Stimulated activated CD4-positive, alpha-beta T cell treated with anti-CD3 and anti-CD28 coated beads, TNF-alpha, amount 100 ng/mL, for 4 hours (primary cell): ENCODE data around the gene TMEM59L.
"Not testable (repeated sequence)": the region's sequence is repeated elsewhere in the genome, so short reads cannot be mapped to it uniquely, and the experiment has no call there.

Experiments used
- DNase-seq, 3 experiments: peaks; one replicate each; pipeline ENCODE4 v3.0.0-alpha.2; 2020; ENCODE audit warnings: low read depth in 3 of 3

The TMEM59L gene

GRCh38 chr19:18594096-18594823, 18.4 kb upstream of the TMEM59L start:
- peak; percentile 53 to 70 (median 69) for DNase-seq

GRCh38 chr19:18594824-18595373, 17.8 kb upstream of the TMEM59L start:
- DNase-seq: no peak

GRCh38 chr19:18595475-18595874, 17.2 kb upstream of the TMEM59L start:
- DNase-seq: no peak

GRCh38 chr19:18596752-18597157, 15.9 kb upstream of the TMEM59L start:
- DNase-seq: no peak

- no peak for DNase-seq
Observed at GRCh38 chr19:18597809-18598660, 14.6 kb upstream of the TMEM59L start.

GRCh38 chr19:18599485-18599884, 13.2 kb upstream of the TMEM59L start:
- no peak for DNase-seq

GRCh38 chr19:18600692-18601397, 11.8 kb upstream of the TMEM59L start:
- not testable (repeated sequence) for DNase-seq

- no peak for DNase-seq
Observed at GRCh38 chr19:18601875-18602274, 10.8 kb upstream of the TMEM59L start.

GRCh38 chr19:18603255-18603957, 9.3 kb upstream of the TMEM59L start:
- DNase-seq: no peak

- DNase-seq: no peak
Observed at GRCh38 chr19:18603958-18604819, 8.5 kb upstream of the TMEM59L start.

GRCh38 chr19:18604820-18605159, 7.9 kb upstream of the TMEM59L start:
- no peak for DNase-seq

- no peak for DNase-seq
Observed at GRCh38 chr19:18605196-18605545, 7.5 kb upstream of the TMEM59L start.

- no peak for DNase-seq
Observed at GRCh38 chr19:18605546-18606280, 7.0 kb upstream of the TMEM59L start.

- DNase-seq: no peak
Observed at GRCh38 chr19:18606281-18607225, 6.1 kb upstream of the TMEM59L start, which contains the start of gene CRLF1. Gene CRLF1, minus strand, starts transcription at chr19:18606799. Its CDS starts 143 bp downstream, at chr19:18606656.

GRCh38 chr19:18607226-18608101, 5.2 kb upstream of the TMEM59L start:
- no peak for DNase-seq

- no peak for DNase-seq
Observed at GRCh38 chr19:18608102-18608804, 4.4 kb upstream of the TMEM59L start.
